OCI-LY7 (cell line): Measurements from ENCODE around the gene COX19. TPM values are rescaled to one million over a fixed set of nuclear protein-coding genes. Genes with fewer than 3 reads are reported as not detected.

ENCODE experiments used
- BruUV-seq: library from RNA; stranded (reverse); fragments of 400-500 nt; replicated peaks from 2 replicates; lab custom pipeline; 2021; lab: Mats Ljungman, UMichigan
- CTCF ChIA-PET: fragments of 300-600 bp; sonication (Branson Sonifier 250); formaldehyde crosslinking; loops from one replicate; lab custom pipeline; 2022; ENCODE audit warnings: antibody characterized with exemption; ENCODE audit not compliant: unreplicated experiment; lab: Charles Lee
- POLR2A ChIA-PET: fragments of 300-600 bp; sonication (Branson Sonifier 250); formaldehyde crosslinking; loops from one replicate; lab custom pipeline; 2022; ENCODE audit warnings: antibody characterized with exemption; lab: Charles Lee
- DNase-seq: peaks from one replicate; pipeline ENCODE4 v3.0.0-alpha.2; 2015; ENCODE audit warnings: low spot score
- H2AFZ ChIP-seq: fragments of 200-600 bp; sonication (generic), shearing (Covaris generic); 2 replicates; pipeline ENCODE4 v1.6.1; 2014; ENCODE audit warnings: mild to moderate bottlenecking, antibody characterized with exemption, low read length, moderate library complexity
- H3K27ac ChIP-seq: fragments of 200-600 bp; sonication (generic); 2 replicates; pipeline ENCODE4 v1.5.1; 2014; ENCODE audit warnings: mixed run types, low read depth, mild to moderate bottlenecking, moderate library complexity, low read length, inconsistent platforms; ENCODE audit not compliant: poor library complexity, severe bottlenecking
- H3K36me3 ChIP-seq: fragments of 200-600 bp; sonication (generic); 2 replicates; pipeline ENCODE4 v1.6.1; 2014; ENCODE audit warnings: mild to moderate bottlenecking, antibody characterized with exemption, low read length, moderate library complexity, mixed read lengths; ENCODE audit not compliant: insufficient read depth
- H3K4me1 ChIP-seq: fragments of 200-600 bp; sonication (generic); 2 replicates; pipeline ENCODE4 v1.5.1; 2014; ENCODE audit warnings: mild to moderate bottlenecking, low read length; ENCODE audit not compliant: insufficient read depth, poor library complexity, severe bottlenecking
- H3K4me2 ChIP-seq: fragments of 200-600 bp; sonication (generic); 2 replicates; pipeline ENCODE4 v1.6.1; 2014; ENCODE audit warnings: mild to moderate bottlenecking, low read length
- H3K4me3 ChIP-seq: fragments of 200-600 bp; sonication (generic); 2 replicates; pipeline ENCODE4 v1.5.1; 2014; ENCODE audit warnings: mild to moderate bottlenecking, low read depth, low read length; ENCODE audit not compliant: poor library complexity, severe bottlenecking
- H3K79me2 ChIP-seq: fragments of 200-600 bp; sonication (generic); 2 replicates; pipeline ENCODE4 v1.6.1; 2016; ENCODE audit warnings: low read depth, mild to moderate bottlenecking, low read length, moderate library complexity, mixed read lengths; ENCODE audit not compliant: insufficient read depth
- H3K9me2 ChIP-seq: fragments of 200-600 bp; sonication (generic); 2 replicates; pipeline ENCODE4 v1.6.1; 2016; ENCODE audit warnings: mild to moderate bottlenecking, low read length, mixed read lengths; ENCODE audit not compliant: insufficient read depth
- H3K9me3 ChIP-seq: fragments of 200-600 bp; sonication (generic); 2 replicates; pipeline ENCODE4 v1.6.1; 2014; ENCODE audit warnings: mild to moderate bottlenecking, mixed run types, low read length, mixed read lengths
- H4K20me1 ChIP-seq: fragments of 200-600 bp; sonication (generic); 2 replicates; pipeline ENCODE4 v1.6.1; 2014; ENCODE audit warnings: mild to moderate bottlenecking, antibody characterized with exemption, low read length, moderate library complexity, mixed read lengths; ENCODE audit not compliant: insufficient read depth
- EZH2phosphoT487 ChIP-seq: fragments of 200-600 bp; sonication (generic); IDR thresholded peaks from 2 replicates; pipeline ENCODE4 v1.6.1; 2018; ENCODE audit warnings: low read depth, borderline replicate concordance, mild to moderate bottlenecking, mixed run types, antibody characterized with exemption, low read length, moderate library complexity, mixed read lengths
- intact Hi-C: fragments of 100-400 bp; cut with micrococcal nuclease; formaldehyde crosslinking; loops from one replicate; pipeline ENCODE4 v1.10.0; 2022; ENCODE audit not compliant: unreplicated experiment
- total RNA-seq, 2 experiments: library from RNA; depleted of rRNA in 1 of 2; stranded (reverse); fragments of >200 nt in 1 of 2; shearing (Covaris generic) in 1 of 2; gene quantifications; 2 replicates each; pipeline ENCODE4 v1.2.3, GENCODE V29; 2014 to 2022
- TF ChIP-seq, protein P1 (sequence below): fragments of 200-600 bp; sonication (generic); conservative IDR thresholded peaks from 2 replicates; pipeline ENCODE4 v1.5.1; 2014; ENCODE audit warnings: mild to moderate bottlenecking, antibody characterized with exemption, low read length, moderate library complexity, mixed read lengths

COX19 gene
- total RNA-seq, 2 experiments from 2014 or later = 23.2 to 43.1 TPM

DNA sequence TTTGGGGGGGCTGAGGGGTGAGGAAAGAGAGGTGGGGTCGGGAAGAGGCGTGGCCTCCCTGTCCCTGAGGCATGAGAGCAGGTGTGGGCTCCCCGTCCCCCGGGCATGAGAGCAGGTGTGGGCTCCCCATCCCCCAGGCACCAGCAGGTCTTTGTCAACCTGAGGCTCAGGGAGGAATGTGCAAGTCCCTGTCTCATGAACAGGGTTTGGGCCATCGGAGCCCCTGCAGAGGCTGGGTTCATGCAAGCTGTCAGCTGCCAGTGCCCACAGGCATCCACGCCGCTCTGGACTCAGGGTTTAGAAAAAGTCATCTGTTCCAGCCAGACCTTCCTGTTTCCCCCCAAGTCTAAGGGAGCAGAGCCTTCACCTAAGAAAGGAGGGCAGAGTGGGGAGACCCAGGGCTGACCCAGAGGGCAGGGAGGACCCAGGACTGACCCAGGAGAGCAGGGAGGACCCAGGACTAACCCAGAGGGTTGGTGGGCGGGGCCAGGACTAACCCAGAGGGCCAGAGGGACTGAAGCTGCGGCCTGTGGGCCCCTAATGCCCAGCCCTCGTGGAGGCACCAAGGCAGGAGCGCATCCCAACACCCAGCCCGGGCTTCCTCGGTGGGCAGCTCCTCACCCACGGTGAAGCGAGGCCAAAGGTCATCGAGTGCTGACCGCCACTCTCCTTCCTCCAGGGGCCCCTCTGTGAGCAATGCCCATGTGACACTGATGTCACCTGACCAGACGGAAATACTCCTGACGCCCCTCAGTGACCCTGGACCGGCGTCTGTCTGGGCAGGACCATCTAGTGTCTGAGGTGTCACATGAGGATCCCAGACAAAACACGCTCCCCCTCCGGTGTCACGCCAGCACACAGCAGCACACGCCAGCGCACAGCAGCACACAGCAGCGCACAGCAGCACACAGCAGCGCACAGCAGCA lies 40.1 kb upstream of the COX19 start:
- Histone ChIP-seq H2AFZ (no peak overlapping the region), H3K79me2 (no peaks in the 10 kb centered on the region), H3K36me3 (peaks cover 27% of the 10 kb centered on the region), H3K4me1 (peaks cover 22% of the 10 kb centered on the region), H3K4me2 (no peak overlapping the region), H4K20me1 (no peaks in the 10 kb centered on the region), H3K27ac (no peak overlapping the region), H3K4me3 (no peak overlapping the region), H3K9me3 (no peaks in the 10 kb centered on the region), H3K9me2 (no peaks in the 10 kb centered on the region)
- intact Hi-C loops = no loop called here
- POLR2A ChIA-PET = no interaction called here
- DNase-seq = no peak
- CTCF ChIA-PET = no interaction called here
- TF ChIP-seq, protein P1, sequence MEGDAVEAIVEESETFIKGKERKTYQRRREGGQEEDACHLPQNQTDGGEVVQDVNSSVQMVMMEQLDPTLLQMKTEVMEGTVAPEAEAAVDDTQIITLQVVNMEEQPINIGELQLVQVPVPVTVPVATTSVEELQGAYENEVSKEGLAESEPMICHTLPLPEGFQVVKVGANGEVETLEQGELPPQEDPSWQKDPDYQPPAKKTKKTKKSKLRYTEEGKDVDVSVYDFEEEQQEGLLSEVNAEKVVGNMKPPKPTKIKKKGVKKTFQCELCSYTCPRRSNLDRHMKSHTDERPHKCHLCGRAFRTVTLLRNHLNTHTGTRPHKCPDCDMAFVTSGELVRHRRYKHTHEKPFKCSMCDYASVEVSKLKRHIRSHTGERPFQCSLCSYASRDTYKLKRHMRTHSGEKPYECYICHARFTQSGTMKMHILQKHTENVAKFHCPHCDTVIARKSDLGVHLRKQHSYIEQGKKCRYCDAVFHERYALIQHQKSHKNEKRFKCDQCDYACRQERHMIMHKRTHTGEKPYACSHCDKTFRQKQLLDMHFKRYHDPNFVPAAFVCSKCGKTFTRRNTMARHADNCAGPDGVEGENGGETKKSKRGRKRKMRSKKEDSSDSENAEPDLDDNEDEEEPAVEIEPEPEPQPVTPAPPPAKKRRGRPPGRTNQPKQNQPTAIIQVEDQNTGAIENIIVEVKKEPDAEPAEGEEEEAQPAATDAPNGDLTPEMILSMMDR = no peak
- no TSS peak for BruUV-seq

DNA sequence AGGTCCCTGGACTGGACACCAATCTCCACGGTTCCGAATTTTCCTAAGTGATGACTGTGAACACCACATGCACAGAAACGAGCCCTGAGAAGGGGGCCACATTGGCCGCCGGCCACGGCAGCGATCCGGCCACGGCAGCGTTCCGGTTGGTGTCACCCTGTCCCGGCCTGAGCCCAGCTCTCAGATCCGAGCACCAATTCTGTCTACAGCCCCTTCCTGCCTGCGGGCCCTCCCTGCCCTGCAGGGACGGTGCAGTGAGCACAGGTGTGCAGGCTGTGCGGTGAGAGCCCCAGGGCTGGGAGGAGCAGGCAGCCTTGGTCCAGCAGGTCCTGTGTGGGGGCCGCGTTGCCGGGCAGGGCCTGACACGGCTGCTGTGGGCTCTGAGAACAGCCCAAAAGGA lies 39.3 kb upstream of the COX19 start:
- no peaks in the 10 kb centered on the region for H3K9me3 ChIP-seq
- no peaks in the 10 kb centered on the region for H4K20me1 ChIP-seq
- H3K9me2 ChIP-seq = no peaks in the 10 kb centered on the region
- no peak overlapping the region for H3K4me2 ChIP-seq
- TF ChIP-seq, protein P1 = no peak
- no peak for TF ChIP-seq EZH2phosphoT487
- H3K79me2 ChIP-seq = no peaks in the 10 kb centered on the region
- H3K36me3 ChIP-seq = peaks cover 29% of the 10 kb centered on the region
- peaks cover 22% of the 10 kb centered on the region for H3K4me1 ChIP-seq
- no peak for DNase-seq
- intact Hi-C loops = no loop called here
- CTCF ChIA-PET = no interaction called here
- no peak overlapping the region for H3K4me3 ChIP-seq
- POLR2A ChIA-PET = no interaction called here
- no peak overlapping the region for H2AFZ ChIP-seq
- BruUV-seq = no TSS peak
- H3K27ac ChIP-seq = no peak overlapping the region

DNA sequence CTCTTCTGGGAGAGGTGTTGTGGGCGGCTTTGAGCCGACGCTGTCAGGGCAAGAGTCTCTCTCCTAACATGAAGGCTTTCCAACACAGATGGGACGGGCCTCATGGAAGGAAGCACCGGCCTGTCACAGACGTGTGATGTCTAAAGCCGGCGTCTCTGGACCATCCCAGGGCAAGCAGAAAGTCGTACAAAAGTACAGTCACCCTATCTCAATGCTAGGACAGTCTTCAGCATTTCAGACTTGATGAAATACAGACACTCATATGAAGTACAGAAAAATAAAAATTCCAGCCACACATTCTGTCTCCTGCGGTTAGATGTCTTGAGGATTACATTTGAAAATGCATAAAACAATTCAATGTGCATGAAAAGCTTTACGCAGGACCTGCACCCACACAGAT lies 38.2 kb upstream of the COX19 start:
- intact Hi-C loops = no loop called here
- Histone ChIP-seq H3K9me3 (no peaks in the 10 kb centered on the region), H3K4me1 (peaks cover 15% of the 10 kb centered on the region), H3K27ac (no peak overlapping the region), H2AFZ (no peak overlapping the region), H3K9me2 (no peaks in the 10 kb centered on the region), H3K36me3 (peaks cover 32% of the 10 kb centered on the region), H3K79me2 (no peaks in the 10 kb centered on the region), H3K4me2 (no peak overlapping the region), H3K4me3 (no peak overlapping the region), H4K20me1 (no peaks in the 10 kb centered on the region)
- no TSS peak for BruUV-seq
- no peak for DNase-seq
- no peak for TF ChIP-seq EZH2phosphoT487
- TF ChIP-seq, protein P1 = no peak
- POLR2A ChIA-PET = no interaction called here
- CTCF ChIA-PET = no interaction called here
